IMR-90 (cell line): ENCODE measurements around the gene FLVCR2. TPM values are rescaled to one million over a fixed set of nuclear protein-coding genes. Genes with fewer than 3 reads are reported as not detected.
A peak's percentile ranks its signal among the peaks of the same experiment; 100 is the strongest.

Experiments used
- ATAC-seq: fragments of 200-7000 bp; cut with Tn5 transposase; 2 replicates; pipeline ENCODE4 v1.9.1; 2020; ENCODE audit warnings: low read depth, mild to moderate bottlenecking, moderate library complexity
- BruUV-seq: library from RNA; stranded (reverse); fragments of 400-500 nt; replicated peaks from 2 replicates; lab custom pipeline; 2021; lab: Mats Ljungman, UMichigan
- CTCF ChIA-PET: fragments of 300-600 bp; formaldehyde crosslinking; extraction: SDS; loops from one replicate; lab custom pipeline; 2021; ENCODE audit warnings: antibody characterized with exemption; lab: Yijun Ruan, JAX
- POLR2A ChIA-PET: fragments of 300-600 bp; sonication (Branson Sonifier 250); formaldehyde crosslinking; loops from one replicate; lab custom pipeline; 2022; ENCODE audit warnings: antibody characterized with exemption; ENCODE audit not compliant: unreplicated experiment; lab: Charles Lee
- DNase-seq: peaks from one replicate; pipeline ENCODE4 v3.0.0; 2013
- H2AFZ ChIP-seq: replicated peaks from 2 replicates; pipeline ENCODE3; 2013; ENCODE audit warnings: low read length, mild to moderate bottlenecking; ENCODE audit not compliant: poor library complexity
- H2AK5ac ChIP-seq: 2 replicates; pipeline ENCODE4 v1.6.1; 2013; ENCODE audit warnings: low read depth, low read length, inconsistent platforms
- H2AK9ac ChIP-seq: replicated peaks from 2 replicates; pipeline ENCODE3; 2013; ENCODE audit warnings: mild to moderate bottlenecking, low read depth, low read length, moderate library complexity; ENCODE audit not compliant: poor library complexity
- H2BK120ac ChIP-seq: 2 replicates; pipeline ENCODE4 v1.6.1; 2013; ENCODE audit warnings: low read depth, low read length, inconsistent platforms
- H2BK15ac ChIP-seq: 3 replicates; pipeline ENCODE4 v1.6.1; 2013; ENCODE audit warnings: low read depth, low read length, inconsistent platforms
- H2BK20ac ChIP-seq: 2 replicates; pipeline ENCODE4 v1.6.1; 2013; ENCODE audit warnings: low read depth, mild to moderate bottlenecking, inconsistent platforms, low read length, moderate library complexity
- H2BK5ac ChIP-seq: 2 replicates; pipeline ENCODE4 v1.6.1; 2013; ENCODE audit warnings: mild to moderate bottlenecking, low read depth, low read length, inconsistent platforms; ENCODE audit not compliant: poor library complexity, severe bottlenecking
- H3K14ac ChIP-seq: replicated peaks from 2 replicates; pipeline ENCODE4 v1.6.1; 2013; ENCODE audit warnings: low read depth, low read length, inconsistent platforms
- H3K18ac ChIP-seq: 2 replicates; pipeline ENCODE4 v1.6.1; 2013; ENCODE audit warnings: low read depth, low read length, control low read depth
- H3K23ac ChIP-seq: 2 replicates; pipeline ENCODE4 v1.6.1; 2013; ENCODE audit warnings: low read depth, low read length, inconsistent platforms
- H3K27ac ChIP-seq: 2 replicates; pipeline ENCODE4 v1.5.1; 2013; ENCODE audit warnings: mild to moderate bottlenecking, control low read depth, low read length; ENCODE audit not compliant: insufficient read depth
- H3K27me3 ChIP-seq: 2 replicates; pipeline ENCODE4 v1.6.1; 2013; ENCODE audit warnings: low read length; ENCODE audit not compliant: control insufficient read depth, insufficient read depth
- H3K36me3 ChIP-seq: 2 replicates; pipeline ENCODE4 v1.6.1; 2013; ENCODE audit warnings: low read length, mixed read lengths; ENCODE audit not compliant: control insufficient read depth, insufficient read depth
- H3K4ac ChIP-seq: 2 replicates; pipeline ENCODE4 v1.6.1; 2013; ENCODE audit warnings: low read depth, low read length, inconsistent platforms
- H3K4me1 ChIP-seq: 2 replicates; pipeline ENCODE4 v1.6.1; 2013; ENCODE audit warnings: low read length, mixed read lengths; ENCODE audit not compliant: control insufficient read depth, insufficient read depth
- H3K4me2 ChIP-seq: 2 replicates; pipeline ENCODE4 v1.6.1; 2013; ENCODE audit warnings: low read depth, mild to moderate bottlenecking, control low read depth, low read length, moderate library complexity
- H3K4me3 ChIP-seq: 2 replicates; pipeline ENCODE4 v1.5.1; 2013; ENCODE audit warnings: low read depth, mild to moderate bottlenecking, control low read depth, low read length, moderate library complexity; ENCODE audit not compliant: insufficient read depth
- H3K56ac ChIP-seq: 2 replicates; pipeline ENCODE4 v1.6.1; 2013; ENCODE audit warnings: low read length, inconsistent platforms; ENCODE audit not compliant: insufficient read depth; ENCODE audit errors: extremely low read depth
- H3K79me1 ChIP-seq, 2 experiments: 2 replicates each; pipeline ENCODE4 v1.6.1; 2013; ENCODE audit warnings: low read length in 2 of 2, inconsistent platforms in 1 of 2, low read depth in 1 of 2
- H3K9ac ChIP-seq: 2 replicates; pipeline ENCODE4 v1.6.1; 2013; ENCODE audit warnings: low read depth, low read length, control low read depth
- H3K9me1 ChIP-seq: 2 replicates; pipeline ENCODE4 v1.6.1; 2013; ENCODE audit warnings: low read length, inconsistent platforms; ENCODE audit not compliant: insufficient read depth
- H3K9me3 ChIP-seq: 2 replicates; pipeline ENCODE4 v1.6.1; 2013; ENCODE audit warnings: low read length; ENCODE audit not compliant: control insufficient read depth, insufficient read depth
- H4K20me1 ChIP-seq: 2 replicates; pipeline ENCODE4 v1.6.1; 2013; ENCODE audit warnings: low read length, inconsistent platforms; ENCODE audit not compliant: insufficient read depth
- H4K5ac ChIP-seq: 2 replicates; pipeline ENCODE4 v1.6.1; 2013; ENCODE audit warnings: mild to moderate bottlenecking, low read depth, low read length, control low read depth
- H4K8ac ChIP-seq, 2 experiments: 2 replicates each; pipeline ENCODE4 v1.6.1; 2013; ENCODE audit warnings: low read depth in 2 of 2, low read length in 2 of 2, control low read depth in 1 of 2, inconsistent platforms in 1 of 2
- H4K91ac ChIP-seq: 2 replicates; pipeline ENCODE4 v1.6.1; 2013; ENCODE audit warnings: low read depth, low read length, inconsistent platforms; ENCODE audit not compliant: insufficient read depth
- CEBPB ChIP-seq: IDR thresholded peaks from 2 replicates; pipeline ENCODE4 v1.6.1; 2012; ENCODE audit warnings: low read depth, low read length, improper control_type of control experiment
- FOS ChIP-seq: fragments of 150-350 bp; IDR thresholded peaks from 2 replicates; pipeline ENCODE4 v1.6.1; 2016; ENCODE audit warnings: low read depth, low read length
- MAFK ChIP-seq: IDR thresholded peaks from 2 replicates; pipeline ENCODE4 v1.6.1; 2012; ENCODE audit warnings: low read depth, low read length, improper control_type of control experiment
- NFE2L2 ChIP-seq: fragments of 150-350 bp; IDR thresholded peaks from 2 replicates; pipeline ENCODE4 v1.6.1; 2016; ENCODE audit warnings: low read depth, mild to moderate bottlenecking, low read length
- RCOR1 ChIP-seq: IDR thresholded peaks from 2 replicates; pipeline ENCODE4 v1.6.1; 2012; ENCODE audit warnings: mild to moderate bottlenecking, low read length, improper control_type of control experiment; ENCODE audit not compliant: insufficient replicate concordance
- WGBS, 2 experiments: methylation state at CpG; one replicate each; pipeline versions ENCODE4 v1.1.5 to v1.1.7; 2013; ENCODE audit warnings: missing lambda C conversion rate in 2 of 2; ENCODE audit not compliant: insufficient read length in 1 of 2; ENCODE audit errors: extremely low coverage in 2 of 2; 5-methylcytosine and 5-hydroxymethylcytosine counted together
- dilution Hi-C: fragments of 300-500 bp; cut with HindIII; formaldehyde crosslinking; loops from one replicate; pipeline ENCODE4 v1.14.3; 2018; ENCODE audit warnings: low sequenced_read_pairs; ENCODE audit not compliant: unreplicated experiment
- in situ Hi-C: fragments of 300-500 bp; cut with MboI; formaldehyde crosslinking; loops from 3 replicates; pipeline ENCODE4 v1.14.3; 2019; ENCODE audit warnings: low sequenced_read_pairs, inconsistent platforms, mixed read lengths
- intact Hi-C: fragments of 100-400 bp; cut with micrococcal nuclease; formaldehyde crosslinking; loops from 2 replicates; pipeline ENCODE4 v1.10.0; 2022
- polyA plus RNA-seq, 3 experiments: library from polyadenylated mRNA; depleted of rRNA; stranded (reverse); fragments of >200 nt; gene quantifications; 2 replicates each; pipeline ENCODE4 v1.2.3, GENCODE V29; 2012; ENCODE audit warnings: low replicate concordance in 1 of 3
- total RNA-seq: library from RNA; depleted of rRNA; stranded (reverse); fragments of >200 nt; gene quantifications from 2 replicates; pipeline ENCODE4 v1.2.3, GENCODE V29; 2012

The FLVCR2 gene
- total and polyA plus RNA-seq, 2 of the 4 experiments (the other 2 are of a cell fraction), result 0.94 to 1.4 TPM

- Histone ChIP-seq H4K91ac (no peak overlapping the region), H4K20me1 (no peaks in the 10 kb centered on the region), H2BK120ac (no peak overlapping the region), H3K23ac (no peak overlapping the region), H2AFZ (no peak overlapping the region), H3K18ac (no peak overlapping the region), H3K79me1 (no peaks in the 10 kb centered on the region), H3K4me1 (no peaks in the 10 kb centered on the region), H3K27me3 (peaks cover 19% of the 10 kb centered on the region), H2AK9ac (no peak overlapping the region), H2BK15ac (no peak overlapping the region), H4K8ac (no peak overlapping the region), H2BK20ac (no peak overlapping the region), H3K56ac (no peak overlapping the region), H3K9me1 (no peaks in the 10 kb centered on the region), H3K27ac (no peak overlapping the region), H2BK5ac (no peak overlapping the region), H3K4me2 (no peak overlapping the region), H2AK5ac (no peak overlapping the region), H3K4ac (no peak overlapping the region), H3K36me3 (no peaks in the 10 kb centered on the region), H4K5ac (no peak overlapping the region), H3K14ac (no peak overlapping the region), H3K4me3 (no peak overlapping the region), H3K9me3 (peaks cover 6% of the 10 kb centered on the region; the same call in 1 of the 2 replicates), H3K9ac (no peak overlapping the region)
- DNase-seq (no peak), ATAC-seq (no peak)
- dilution Hi-C loops (no loop called here), in situ Hi-C loops (no loop called here), intact Hi-C loops (no loop called here)
- TF ChIP-seq RCOR1 (no peak), NFE2L2 (no peak), MAFK (no peak), FOS (no peak), CEBPB (peak; percentile 76)
- WGBS, 2 experiments, result 80% methylated on average over 1 of the region's 3 CpGs; no CpG with 5 or more reads in 1 of the 2 experiments
- POLR2A ChIA-PET, result no interaction called here
- CTCF ChIA-PET, result interaction anchor here (0.5 kb wide), 2 partner anchors 43 to 762 kb away, joined by 3 to 9 read pairs; no protein-coding TSS in a partner anchor
- BruUV-seq, result no TSS peak
Observed at GRCh38 chr14:75602503-75602902, 24.1 kb downstream of the FLVCR2 start.
